GM23248 (cell line): ENCODE measurements around the gene KLC1. TPM values are rescaled to one million over a fixed set of nuclear protein-coding genes. Genes with fewer than 3 reads are reported as not detected.
"Not testable (repeated sequence)": the region's sequence is repeated elsewhere in the genome, so short reads cannot be mapped to it uniquely, and the experiment has no call there.

Source experiments
- DNase-seq: peaks from one replicate; pipeline ENCODE4 v3.0.0-alpha.2; 2015
- H2AFZ ChIP-seq: fragments of 200-600 bp; sonication (generic); 2 replicates; pipeline ENCODE4 v1.6.1; 2016; ENCODE audit warnings: antibody characterized with exemption
- H3F3A ChIP-seq: fragments of 200-600 bp; sonication (generic); 2 replicates; pipeline ENCODE4 v1.6.1; 2016; ENCODE audit warnings: mild to moderate bottlenecking, antibody characterized with exemption, mixed run types; ENCODE audit not compliant: insufficient read depth
- H3K27ac ChIP-seq: fragments of 200-600 bp; sonication (generic); 2 replicates; pipeline ENCODE4 v1.5.1; 2016; ENCODE audit warnings: mild to moderate bottlenecking
- H3K27me3 ChIP-seq: fragments of 200-600 bp; sonication (generic); replicated peaks from 2 replicates; pipeline ENCODE4 v1.6.1; 2016; ENCODE audit warnings: mild to moderate bottlenecking; ENCODE audit not compliant: insufficient read depth
- H3K36me3 ChIP-seq: fragments of 200-600 bp; sonication (generic); 2 replicates; pipeline ENCODE4 v1.6.1; 2016; ENCODE audit warnings: low read depth, mild to moderate bottlenecking
- H3K4me1 ChIP-seq: fragments of 200-600 bp; sonication (generic); 2 replicates; pipeline ENCODE4 v1.6.1; 2016; ENCODE audit warnings: mild to moderate bottlenecking; ENCODE audit not compliant: insufficient read depth
- H3K4me2 ChIP-seq: fragments of 200-600 bp; sonication (generic); one replicate; pipeline ENCODE4 v1.6.1; 2016; ENCODE audit warnings: mild to moderate bottlenecking; ENCODE audit not compliant: unreplicated experiment
- H3K4me3 ChIP-seq: fragments of 200-600 bp; sonication (generic); 2 replicates; pipeline ENCODE4 v1.5.1; 2016; ENCODE audit warnings: mild to moderate bottlenecking
- H3K79me2 ChIP-seq: fragments of 200-600 bp; sonication (generic); 2 replicates; pipeline ENCODE4 v1.6.1; 2016; ENCODE audit warnings: mild to moderate bottlenecking; ENCODE audit not compliant: insufficient read depth
- H3K9ac ChIP-seq: fragments of 200-600 bp; sonication (generic); 2 replicates; pipeline ENCODE4 v1.6.1; 2016; ENCODE audit warnings: mild to moderate bottlenecking
- H3K9me2 ChIP-seq: fragments of 200-600 bp; sonication (generic); 2 replicates; pipeline ENCODE4 v1.6.1; 2016; ENCODE audit warnings: mixed run types, mild to moderate bottlenecking, moderate library complexity; ENCODE audit not compliant: insufficient read depth
- H3K9me3 ChIP-seq: fragments of 200-600 bp; sonication (generic); one replicate; pipeline ENCODE4 v1.6.1; 2017; ENCODE audit warnings: low read depth
- H4K20me1 ChIP-seq: fragments of 200-600 bp; sonication (generic); 2 replicates; pipeline ENCODE4 v1.6.0; 2016; ENCODE audit not compliant: insufficient read depth
- EZH2 ChIP-seq: fragments of 200-600 bp; sonication (generic); IDR thresholded peaks from 2 replicates; pipeline ENCODE4 v1.6.1; 2018; ENCODE audit warnings: antibody characterized with exemption, mild to moderate bottlenecking; ENCODE audit not compliant: insufficient read depth, poor library complexity, severe bottlenecking
- EZH2phosphoT487 ChIP-seq: fragments of 200-600 bp; sonication (generic); IDR thresholded peaks from 2 replicates; pipeline ENCODE4 v1.6.1; 2018; ENCODE audit warnings: antibody characterized with exemption, moderate library complexity, mild to moderate bottlenecking, low read depth; ENCODE audit not compliant: insufficient read depth
- WGBS, 2 experiments: methylation state at CpG; one replicate each; pipeline ENCODE4 v1.1.6; 2015 to 2017; ENCODE audit warnings: low lambda C conversion rate in 2 of 2, low coverage in 1 of 2; ENCODE audit errors: missing lambda C conversion rate in 2 of 2; 5-methylcytosine and 5-hydroxymethylcytosine counted together
- in situ Hi-C: fragments of 300-500 bp; cut with MboI; formaldehyde crosslinking; loops from 2 replicates; pipeline ENCODE4 v1.15.0; 2020
- polyA plus RNA-seq: library from polyadenylated mRNA; unstranded; fragments of >200 nt; fragmentation: Nextera tagmentation; extraction: Ambion mirVana; gene quantifications from 2 replicates; pipeline ENCODE4 v1.2.1, GENCODE V29; 2016
- total RNA-seq: library from RNA; depleted of rRNA; stranded (reverse); fragments of >200 nt; shearing (Covaris generic); gene quantifications from 2 replicates; pipeline ENCODE4 v1.2.3, GENCODE V29; 2014

KLC1 gene
- total and polyA plus RNA-seq, 2 experiments from 2014 or later: 184 to 410 TPM

DNA sequence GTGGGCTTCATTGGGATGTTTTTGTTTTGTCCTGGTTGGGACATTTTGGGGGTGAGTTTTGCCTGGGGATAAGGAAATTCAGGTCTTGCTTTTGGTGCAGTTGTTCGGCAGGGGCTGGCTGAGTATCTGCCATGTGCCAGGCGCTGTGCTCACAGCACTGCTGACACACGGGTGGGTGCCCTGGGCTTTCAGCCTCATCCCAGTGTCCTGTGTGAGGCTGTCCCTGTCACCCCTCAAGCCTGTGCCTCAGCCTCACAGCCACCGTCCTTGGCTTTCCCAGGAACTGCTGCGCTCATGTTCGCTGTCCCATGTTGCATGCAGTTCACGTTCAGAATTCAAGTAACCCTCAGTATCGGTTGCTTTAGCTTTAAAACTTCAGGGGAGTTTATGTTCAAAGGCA is 61.3 kb downstream of the KLC1 start:
- Histone ChIP-seq H3K79me2 (peaks cover 100% of the 10 kb centered on the region), H4K20me1 (no peaks in the 10 kb centered on the region), H3K9me2 (no peaks in the 10 kb centered on the region), H3K4me1 (peaks cover 18% of the 10 kb centered on the region), H3K9me3 (no peaks in the 10 kb centered on the region), H3K36me3 (peaks cover 64% of the 10 kb centered on the region), H3K9ac (no peak overlapping the region), H3K27me3 (no peaks in the 10 kb centered on the region), H2AFZ (no peak overlapping the region), H3K4me2 (no peak overlapping the region), H3F3A (peaks cover 54% of the 10 kb centered on the region), H3K4me3 (no peak overlapping the region), H3K27ac (no peak overlapping the region)
- WGBS, 2 experiments: 78 to 81% methylated on average over 8 of the region's 8 CpGs
- in situ Hi-C loops: no loop called here
- TF ChIP-seq EZH2phosphoT487 (no peak), EZH2 (no peak)
- DNase-seq: no peak

GRCh38 chr14:103691655-103692054 is 62.6 kb downstream of the KLC1 start:
- in situ Hi-C loops, H3K27me3 ChIP-seq, H3K27ac ChIP-seq, DNase-seq, H4K20me1 ChIP-seq, H2AFZ ChIP-seq, H3K9ac ChIP-seq, H3K9me3 ChIP-seq, H3K4me2 ChIP-seq, H3K4me3 ChIP-seq, H3K9me2 ChIP-seq: not testable (repeated sequence)
- H3K4me1 ChIP-seq: peaks cover 18% of the 10 kb centered on the region
- peaks cover 63% of the 10 kb centered on the region for H3K36me3 ChIP-seq
- H3K79me2 ChIP-seq: peaks cover 100% of the 10 kb centered on the region
- WGBS, 2 experiments: 88 to 89% methylated on average over 5 of the region's 5 CpGs
- H3F3A ChIP-seq: peaks cover 48% of the 10 kb centered on the region

DNA sequence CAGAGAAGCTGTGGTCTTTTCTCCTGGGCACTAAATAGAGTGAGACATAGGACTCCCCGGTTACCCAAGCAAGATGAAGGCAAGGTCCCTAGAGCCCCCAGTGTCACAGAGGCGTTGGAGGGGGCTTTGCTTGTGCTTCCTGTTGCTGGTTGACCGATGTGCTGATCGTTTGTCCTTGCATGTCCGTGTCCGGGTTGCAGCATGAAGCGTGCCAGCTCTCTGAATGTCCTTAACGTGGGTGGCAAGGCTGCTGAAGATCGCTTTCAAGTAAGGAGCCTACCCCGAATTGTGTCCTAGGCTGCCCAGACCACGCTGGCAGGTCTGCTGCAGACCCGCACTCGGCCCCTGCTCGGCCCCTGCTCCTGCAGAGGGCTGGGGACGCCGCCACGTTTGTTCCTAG is 63.1 kb downstream of the KLC1 start:
- DNase-seq: no peak

DNA sequence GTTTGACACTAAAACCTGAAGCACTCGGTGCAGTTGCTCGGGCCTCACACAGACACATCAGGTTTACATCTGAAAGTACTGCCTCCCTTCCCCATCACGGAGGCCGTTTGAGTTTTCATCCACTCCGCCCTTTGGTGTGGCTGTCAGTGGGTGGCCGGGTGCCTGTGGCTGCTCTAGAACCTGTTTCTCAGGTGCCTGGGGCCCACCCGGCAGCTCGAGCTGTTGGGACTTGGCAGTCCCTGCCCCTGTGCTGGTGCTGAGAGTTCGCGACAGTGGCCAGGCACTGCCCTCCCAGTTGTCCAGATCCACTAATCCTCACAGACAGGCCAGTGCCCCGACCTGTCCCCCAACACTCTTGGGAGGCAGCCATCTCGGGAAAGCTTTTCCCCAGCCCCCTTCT is 63.9 kb downstream of the KLC1 start:
- no peaks in the 10 kb centered on the region for H3K9me2 ChIP-seq
- no peak for DNase-seq
- no peaks in the 10 kb centered on the region for H3K9me3 ChIP-seq
- H3K4me3 ChIP-seq: no peak overlapping the region
- peaks cover 56% of the 10 kb centered on the region for H3K36me3 ChIP-seq
- H3F3A ChIP-seq: peaks cover 35% of the 10 kb centered on the region
- 68 to 75% methylated on average over 10 to 12 of the region's 12 CpGs for WGBS, 2 experiments
- no peak overlapping the region for H3K4me2 ChIP-seq
- H2AFZ ChIP-seq: no peak overlapping the region
- no peak overlapping the region for H3K9ac ChIP-seq
- no peaks in the 10 kb centered on the region for H3K27me3 ChIP-seq
- H4K20me1 ChIP-seq: no peaks in the 10 kb centered on the region
- H3K27ac ChIP-seq: no peak overlapping the region
- in situ Hi-C loops: no loop called here
- peaks cover 18% of the 10 kb centered on the region for H3K4me1 ChIP-seq
- TF ChIP-seq EZH2 (no peak), EZH2phosphoT487 (no peak)
- peaks cover 100% of the 10 kb centered on the region for H3K79me2 ChIP-seq

More for the DNA sequence above, 63.1 kb downstream of the KLC1 start:
- Histone ChIP-seq H3K9me2 (no peaks in the 10 kb centered on the region), H3F3A (peaks cover 43% of the 10 kb centered on the region), H3K4me2 (no peak overlapping the region), H3K4me1 (peaks cover 18% of the 10 kb centered on the region), H3K79me2 (peaks cover 100% of the 10 kb centered on the region), H4K20me1 (no peaks in the 10 kb centered on the region), H2AFZ (no peak overlapping the region), H3K9ac (no peak overlapping the region), H3K27ac (no peak overlapping the region), H3K9me3 (no peaks in the 10 kb centered on the region), H3K36me3 (peaks cover 62% of the 10 kb centered on the region), H3K4me3 (no peak overlapping the region), H3K27me3 (no peaks in the 10 kb centered on the region)
- TF ChIP-seq EZH2: no peak
- no peak for TF ChIP-seq EZH2phosphoT487
- 95 to 97% methylated on average over 17 of the region's 17 CpGs for WGBS, 2 experiments
- in situ Hi-C loops: no loop called here

GRCh38 chr14:103693515-103693914 is 64.5 kb downstream of the KLC1 start:
- H3K4me1 ChIP-seq: peaks cover 16% of the 10 kb centered on the region
- H3K27ac ChIP-seq: no peak overlapping the region
- H3F3A ChIP-seq: peaks cover 29% of the 10 kb centered on the region
- H3K36me3 ChIP-seq: peaks cover 50% of the 10 kb centered on the region
- no peaks in the 10 kb centered on the region for H3K9me2 ChIP-seq
- H3K4me2 ChIP-seq: no peak overlapping the region
- 85 to 92% methylated on average over 16 to 22 of the region's 22 CpGs for WGBS, 2 experiments
- no peaks in the 10 kb centered on the region for H3K27me3 ChIP-seq
- in situ Hi-C loops: no loop called here
- no peak for DNase-seq
- H2AFZ ChIP-seq: no peak overlapping the region
- no peaks in the 10 kb centered on the region for H3K9me3 ChIP-seq
- no peak overlapping the region for H3K4me3 ChIP-seq
- TF ChIP-seq EZH2phosphoT487: no peak
- TF ChIP-seq EZH2: no peak
- peaks cover 100% of the 10 kb centered on the region for H3K79me2 ChIP-seq
- no peaks in the 10 kb centered on the region for H4K20me1 ChIP-seq
- no peak overlapping the region for H3K9ac ChIP-seq
